GOT3 (cell line): ENCODE data around the gene KIF14.
"Not testable (repeated sequence)": the region's sequence is repeated elsewhere in the genome, so short reads cannot be mapped to it uniquely, and the experiment has no call there.

Source experiments
- DNase-seq: peaks from one replicate; lab custom pipeline; 2025; ENCODE audit warnings: mixed read lengths; lab: John Stamatoyannopoulos, UW

The KIF14 gene

GRCh38 chr1:200546577-200546976, 74.0 kb downstream of the KIF14 start:
- DNase-seq: no peak

DNA sequence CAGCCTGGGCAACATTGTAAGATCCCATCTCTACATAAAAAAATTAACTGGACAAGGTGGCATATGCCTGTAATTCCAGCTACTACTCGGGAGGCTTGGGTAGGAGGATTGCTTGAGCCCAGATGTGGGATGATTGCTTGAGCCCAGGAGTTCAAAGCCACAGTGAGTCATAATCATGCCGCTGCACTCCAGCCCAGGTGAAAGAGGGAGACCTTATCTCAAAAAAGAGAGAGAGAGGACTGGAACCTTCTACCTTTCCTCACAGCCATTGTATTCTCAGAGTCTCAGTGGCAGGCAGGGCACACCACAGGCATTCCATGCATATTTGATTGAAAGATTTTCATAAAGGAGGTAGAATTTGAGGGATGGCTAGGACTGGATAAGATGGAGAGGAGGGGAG, 78.4 kb downstream of the KIF14 start:
- DNase-seq: no peak

GRCh38 chr1:200540281-200540680, 80.3 kb downstream of the KIF14 start:
- DNase-seq: no peak

DNA sequence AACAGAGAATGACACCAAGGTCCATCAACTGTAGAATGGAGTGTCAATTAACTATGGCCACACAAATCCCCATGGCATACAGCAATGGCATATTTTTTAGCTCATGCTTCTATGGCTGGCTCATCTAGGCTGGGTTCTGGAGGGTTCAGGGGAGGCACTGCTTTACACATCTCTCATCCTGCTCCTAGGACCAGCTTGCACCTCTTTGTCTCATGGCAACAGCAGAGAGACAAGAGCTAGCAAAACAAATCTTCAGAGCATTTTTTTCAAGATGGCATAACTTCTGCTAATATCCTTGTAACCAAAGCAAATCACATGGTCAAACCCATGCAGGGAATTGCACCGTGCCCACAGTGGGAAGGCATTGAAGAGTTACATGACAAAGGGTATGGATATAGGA, 82.4 kb downstream of the KIF14 start:
- DNase-seq: no peak

GRCh38 chr1:200535605-200536004, 84.9 kb downstream of the KIF14 start:
- no peak for DNase-seq

- DNase-seq: no peak
Measured at GRCh38 chr1:200530623-200531261, 89.8 kb downstream of the KIF14 start.

DNA sequence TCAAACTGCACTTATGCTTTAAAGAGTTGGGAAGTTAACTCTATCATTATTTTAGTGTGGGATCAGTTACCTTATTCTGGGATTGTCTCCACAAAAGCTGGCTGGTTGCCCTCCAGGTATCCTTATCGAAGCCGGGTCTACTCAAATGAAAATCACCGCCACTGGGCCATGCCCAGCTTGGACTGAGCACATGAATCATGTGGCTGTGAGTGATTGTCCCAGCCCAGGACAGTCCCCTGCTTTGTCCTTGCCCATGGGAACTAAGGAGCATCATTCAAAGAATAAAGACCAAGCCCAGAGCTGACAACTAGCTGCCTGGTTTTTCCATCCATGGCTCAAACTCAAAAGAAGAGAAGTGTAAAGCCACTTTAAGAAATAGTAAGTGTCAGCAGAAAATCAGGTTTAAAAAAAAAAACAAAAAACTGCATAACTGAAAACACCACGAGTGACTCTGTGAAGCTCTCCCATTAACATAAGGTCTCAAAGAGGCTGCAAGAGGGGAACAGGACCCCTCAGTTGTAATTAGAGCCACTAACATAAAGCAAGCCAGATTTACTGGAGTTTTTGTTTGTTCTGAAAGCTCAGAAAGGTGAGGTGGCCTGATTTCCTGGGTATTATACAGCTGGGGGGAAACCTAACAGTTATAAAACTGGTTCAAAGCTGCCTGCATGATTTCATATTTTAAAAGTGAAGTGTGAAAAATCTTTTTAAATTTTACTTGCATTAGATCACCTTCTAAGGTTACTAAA, 91.5 kb downstream of the KIF14 start:
- no peak for DNase-seq

DNA sequence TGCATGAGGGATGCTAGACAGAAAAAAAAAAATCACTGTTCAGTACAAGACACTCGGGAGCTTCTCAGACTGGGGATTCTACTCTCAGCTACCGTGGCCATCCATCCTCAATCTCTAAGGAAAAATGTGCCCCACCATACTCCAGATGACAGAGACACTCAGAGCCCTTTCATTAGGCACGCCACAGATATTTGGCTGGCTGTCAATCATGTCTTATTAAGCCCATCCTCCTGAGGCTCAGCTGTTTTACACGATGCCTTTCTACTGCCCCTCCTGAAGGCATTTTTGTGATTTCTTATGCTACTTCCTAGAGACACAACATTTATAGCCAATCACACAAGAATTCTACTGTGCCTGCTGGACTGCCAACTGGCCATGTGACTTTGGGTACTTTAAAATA, 92.9 kb downstream of the KIF14 start:
- DNase-seq: no peak

DNA sequence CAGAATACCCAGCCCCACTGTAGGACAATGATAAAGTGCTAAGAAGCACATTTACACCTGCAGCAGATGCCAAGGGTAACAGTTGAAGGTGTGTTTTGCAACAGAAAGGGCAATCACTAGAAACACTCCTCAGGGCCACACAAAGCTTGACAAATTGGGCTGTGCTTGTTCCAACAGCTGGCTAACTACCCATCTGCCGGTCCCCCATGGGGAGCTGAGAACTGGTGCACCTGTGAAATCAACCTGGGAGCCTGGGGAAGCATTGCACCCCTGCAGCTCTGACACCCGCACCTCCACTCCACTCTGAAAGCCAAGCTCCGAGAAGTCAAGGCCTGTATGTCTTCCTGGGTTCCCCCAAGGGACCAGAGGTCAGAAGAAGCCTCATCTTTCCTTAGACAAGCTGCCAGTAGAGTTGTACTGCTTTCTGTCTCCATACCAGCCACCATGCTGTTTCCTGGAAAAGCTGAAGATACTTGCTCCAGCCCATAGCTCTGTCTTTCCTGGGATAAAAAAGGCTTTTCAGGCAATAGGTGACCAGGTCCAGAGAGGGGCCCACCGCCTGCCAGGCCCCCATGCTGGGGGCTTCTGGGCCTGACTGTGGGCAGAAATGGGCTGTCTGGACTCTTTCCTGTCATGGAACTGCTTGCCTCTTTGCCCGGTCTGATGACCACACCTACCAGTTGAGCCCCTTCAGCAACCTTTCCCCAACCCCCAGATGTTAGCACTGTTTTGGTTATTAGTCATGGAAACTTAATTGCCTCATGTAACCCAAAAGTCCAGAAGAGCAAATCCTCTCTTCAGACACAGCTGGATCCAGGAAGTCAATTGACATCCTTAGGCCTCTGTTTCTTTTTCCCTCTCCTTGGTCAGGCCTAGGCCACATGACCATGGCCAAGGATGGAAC, 93.6 kb downstream of the KIF14 start:
- no peak for DNase-seq

- DNase-seq: no peak
Measured at GRCh38 chr1:200525090-200525987, 95.2 kb downstream of the KIF14 start.

- not testable (repeated sequence) for DNase-seq
Measured at GRCh38 chr1:200524551-200524950, 96.0 kb downstream of the KIF14 start.

- no peak for DNase-seq
Measured at GRCh38 chr1:200524092-200524491, 96.5 kb downstream of the KIF14 start.

DNA sequence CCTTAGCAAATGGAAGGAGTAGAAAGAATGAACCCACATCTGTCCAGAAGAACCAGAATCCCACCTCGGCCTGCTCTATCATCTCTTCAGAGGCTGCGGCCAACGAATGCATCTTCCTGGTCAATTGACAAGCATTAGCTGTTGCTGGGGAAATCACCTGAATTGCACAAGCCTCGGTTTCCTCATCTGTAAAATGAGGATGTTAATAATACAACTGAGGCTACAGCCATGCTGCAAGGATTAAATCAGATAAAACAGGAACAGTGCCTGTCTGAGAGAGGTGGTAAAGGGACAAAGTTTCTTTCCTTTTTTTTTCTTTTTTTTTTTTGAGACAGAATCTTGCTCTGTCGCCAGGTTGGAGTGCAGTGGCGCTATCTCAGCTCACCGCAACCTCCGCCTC, 99.8 kb downstream of the KIF14 start:
- no peak for DNase-seq

- no peak for DNase-seq
Measured at GRCh38 chr1:200518524-200518923, 102.0 kb downstream of the KIF14 start.

- no peak for DNase-seq
Measured at GRCh38 chr1:200512191-200512590, 108.4 kb downstream of the KIF14 start.

GRCh38 chr1:200510228-200510623, 110.3 kb downstream of the KIF14 start:
- no peak for DNase-seq

DNA sequence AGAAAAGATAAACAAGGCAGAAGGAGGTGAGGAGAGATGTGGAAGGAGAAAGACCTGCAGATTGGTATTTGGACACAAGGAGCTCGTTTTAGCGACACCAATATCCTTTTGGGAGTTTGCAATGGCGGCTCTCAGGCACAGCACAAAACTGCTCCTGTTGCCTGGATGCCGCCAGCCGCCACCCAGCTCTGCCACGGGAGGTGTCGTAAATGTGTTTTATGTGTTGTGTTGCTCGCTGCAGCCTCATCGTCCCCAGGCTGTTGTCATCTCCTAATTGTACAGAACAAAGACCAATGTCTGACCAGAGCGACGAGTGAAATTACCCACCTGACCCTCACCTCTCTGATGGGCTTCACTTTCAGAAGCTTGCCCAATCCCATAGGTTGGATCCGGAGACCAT, 114.1 kb downstream of the KIF14 start:
- DNase-seq: no peak

- DNase-seq: no peak
Measured at GRCh38 chr1:200505257-200505656, 115.3 kb downstream of the KIF14 start.
